ENCODE data around the gene PFN2.
A peak's percentile ranks its signal among the peaks of the same experiment; 100 is the strongest.
"Not testable (repeated sequence)": the region's sequence is repeated elsewhere in the genome, so short reads cannot be mapped to it uniquely, and the experiment has no call there.

PFN2 gene

DNA sequence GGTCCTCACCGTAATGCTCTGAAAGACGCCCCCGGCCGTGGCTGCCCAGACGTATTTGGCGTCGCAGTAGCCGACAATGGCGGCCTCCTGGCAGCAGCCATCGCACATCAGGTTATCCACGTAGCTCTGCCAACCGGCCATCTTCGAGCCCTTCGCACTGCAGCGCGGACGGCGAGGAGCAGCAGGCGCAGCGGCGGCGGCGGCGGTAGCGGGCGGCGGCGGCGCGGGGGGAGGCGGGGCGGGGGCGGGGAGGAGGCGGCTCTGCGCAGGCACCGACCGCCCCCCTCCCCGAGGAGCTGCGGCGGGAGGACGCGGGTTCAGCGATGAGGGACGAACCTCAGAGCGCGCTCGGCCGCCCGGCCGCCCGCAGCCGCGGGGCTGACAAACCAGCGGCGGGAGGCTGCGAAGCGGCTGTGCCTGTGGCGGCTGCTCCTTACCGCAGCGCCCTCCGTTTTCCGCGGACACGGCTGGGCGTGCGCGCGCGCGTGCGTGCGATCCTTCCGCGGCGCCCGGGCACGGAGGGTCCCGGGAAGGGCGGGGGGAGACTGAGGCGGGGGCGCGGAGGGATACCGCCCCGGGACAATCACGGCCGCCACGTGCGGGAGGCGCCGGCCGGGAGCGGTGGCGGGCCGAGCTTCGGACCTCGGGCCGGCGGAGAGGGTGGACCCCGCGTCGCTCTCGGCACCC is at the start of gene PFN2:
Gene PFN2 (minus strand): TSS at position 180 of the 687 bp plus-strand sequence. CDS start 39 bp downstream, at position 141.
- peak; percentile 73 for DNase-seq (ENCODE audit: low spot score)

DNA sequence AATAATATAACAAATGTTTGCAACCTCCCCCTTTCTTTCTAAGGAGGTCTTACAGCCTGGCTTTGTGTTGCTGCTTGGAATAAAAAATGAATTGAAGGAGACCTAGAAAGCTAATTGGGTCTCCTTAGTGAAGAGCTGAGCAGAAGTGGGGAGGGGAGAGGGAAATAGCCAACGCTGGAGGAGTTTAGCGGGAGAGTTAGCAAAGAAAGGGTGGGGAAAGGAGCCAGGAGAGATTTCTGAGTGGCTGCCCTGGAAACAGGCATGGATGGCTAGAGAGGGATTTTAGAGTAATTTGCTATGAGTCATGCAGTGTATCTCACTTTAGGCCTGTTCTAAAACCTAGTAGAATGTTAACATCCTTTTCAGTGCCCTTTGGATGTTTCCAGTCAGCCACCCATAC is 45.2 kb upstream of the PFN2 start:
- no peak for DNase-seq (ENCODE audit: low spot score)

GRCh38 chr3:150014782-150015181 is 44.1 kb upstream of the PFN2 start:
- no peak for DNase-seq (ENCODE audit: low spot score)

- no peak for DNase-seq (ENCODE audit: low spot score)
Observed at GRCh38 chr3:150013801-150014200, 43.1 kb upstream of the PFN2 start.

DNA sequence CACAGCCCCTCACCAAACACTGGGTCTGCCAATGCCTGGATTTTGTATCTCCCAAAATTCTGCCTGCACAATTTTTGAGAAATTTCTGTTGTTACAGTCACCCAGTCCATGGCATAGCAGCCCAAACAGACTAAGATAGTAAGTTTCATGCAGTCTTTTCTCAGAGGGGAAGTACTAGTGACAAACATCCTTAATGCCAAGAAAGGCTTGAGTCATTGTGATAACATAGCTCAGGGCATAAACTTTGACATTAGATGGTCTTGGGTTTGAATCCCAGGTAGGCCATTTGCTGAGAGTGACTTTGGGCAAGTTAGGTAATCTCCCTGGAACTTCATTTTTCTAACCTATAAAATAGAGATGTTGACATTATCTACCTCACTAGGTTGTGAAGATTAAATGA is 36.1 kb upstream of the PFN2 start:
- no peak for DNase-seq (ENCODE audit: low spot score)

GRCh38 chr3:150005243-150006112 is 34.8 kb upstream of the PFN2 start:
- DNase-seq (ENCODE audit: low spot score): no peak

- DNase-seq (ENCODE audit: low spot score): no peak
Observed at GRCh38 chr3:150000641-150001040, 29.9 kb upstream of the PFN2 start.

GRCh38 chr3:149999421-149999820 is 28.7 kb upstream of the PFN2 start:
- no peak for DNase-seq (ENCODE audit: low spot score)

GRCh38 chr3:149998946-149999345 is 28.3 kb upstream of the PFN2 start:
- DNase-seq (ENCODE audit: low spot score): no peak

- no peak for DNase-seq (ENCODE audit: low spot score)
Observed at GRCh38 chr3:149992416-149993058, 21.8 kb upstream of the PFN2 start.

DNA sequence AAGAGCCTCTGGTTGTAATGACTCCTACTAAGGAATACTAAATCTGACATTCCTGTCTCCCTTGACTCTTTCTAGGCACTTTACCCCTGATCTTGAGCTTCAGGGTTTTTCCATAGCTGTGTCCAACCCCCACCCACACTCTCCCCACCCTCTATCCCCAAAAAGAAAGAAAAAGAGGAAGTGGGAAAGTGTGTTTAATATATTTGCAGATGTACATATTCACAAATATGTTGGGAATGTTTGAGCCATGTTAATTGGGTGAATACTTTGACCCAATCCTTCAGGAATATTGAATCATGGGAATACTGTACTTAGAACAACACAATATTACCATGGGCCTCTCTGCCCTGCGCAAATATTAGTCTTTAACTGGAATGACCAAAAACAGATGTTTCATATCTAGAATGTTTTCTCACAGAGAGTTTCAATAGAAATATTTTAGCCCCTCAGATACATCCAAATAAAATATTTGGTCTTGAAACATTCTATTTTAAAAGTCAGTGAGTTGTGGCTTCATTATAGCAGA is 19.8 kb upstream of the PFN2 start:
- DNase-seq (ENCODE audit: low spot score): no peak

DNA sequence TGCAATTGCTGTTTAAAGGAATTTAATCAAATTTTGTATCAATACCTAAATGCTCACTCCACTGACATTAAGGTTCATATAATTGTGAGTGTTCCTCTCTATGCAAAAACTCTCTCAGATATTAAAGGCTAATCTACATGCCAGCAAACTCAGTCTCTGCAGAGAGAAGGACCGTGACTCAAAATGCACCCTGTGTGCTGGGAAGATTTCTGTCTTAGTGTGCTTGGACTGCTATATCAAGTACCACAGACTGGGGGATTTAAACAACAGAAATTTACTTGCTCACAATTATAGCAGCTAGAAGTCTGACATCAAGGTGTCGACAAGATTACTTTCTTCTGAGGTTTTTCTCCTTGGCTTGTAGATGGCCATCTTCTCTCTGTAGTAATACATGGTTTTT is 18.6 kb upstream of the PFN2 start:
- DNase-seq (ENCODE audit: low spot score): no peak

DNA sequence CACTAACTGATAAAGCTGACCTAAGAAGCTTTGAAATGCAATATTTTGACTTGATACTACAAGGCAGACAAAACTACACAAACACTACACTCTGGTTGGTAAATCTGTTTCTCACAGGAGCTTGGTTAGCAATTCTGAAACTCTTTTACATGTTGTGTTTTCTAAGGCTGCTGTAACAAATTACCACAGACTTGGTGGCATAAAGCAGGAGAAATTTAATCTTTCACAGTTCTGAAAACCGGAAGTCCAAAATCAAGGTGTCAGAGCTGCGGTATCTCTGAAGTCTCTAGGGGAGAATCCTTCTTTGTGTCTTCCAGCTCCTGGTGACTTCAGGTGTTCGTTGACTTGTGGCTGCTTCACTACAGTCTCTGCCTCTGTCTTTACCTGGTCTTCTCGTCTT is 12.9 kb upstream of the PFN2 start:
- DNase-seq (ENCODE audit: low spot score): no peak

DNA sequence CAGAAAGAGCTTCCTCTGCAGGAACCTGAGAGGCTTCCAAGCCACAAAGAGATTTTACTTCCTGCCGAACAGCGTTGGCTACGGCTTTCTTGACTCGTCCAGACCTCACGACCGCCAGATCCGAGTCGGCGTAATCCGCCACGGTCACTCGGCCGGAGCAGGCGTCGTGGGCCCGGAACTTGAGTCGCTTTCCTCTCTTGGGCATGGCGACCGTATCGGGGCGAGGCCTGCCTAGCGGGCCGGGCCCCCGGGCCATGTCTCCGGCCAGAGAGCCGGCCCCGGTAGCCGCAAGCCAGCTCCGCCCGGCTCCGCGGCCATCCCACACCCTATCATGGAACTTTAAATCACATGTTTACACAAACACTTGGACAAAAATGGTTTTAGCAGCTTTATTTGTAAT is 12.4 kb upstream of the PFN2 start:
- not testable (repeated sequence) for DNase-seq (ENCODE audit: low spot score)

DNA sequence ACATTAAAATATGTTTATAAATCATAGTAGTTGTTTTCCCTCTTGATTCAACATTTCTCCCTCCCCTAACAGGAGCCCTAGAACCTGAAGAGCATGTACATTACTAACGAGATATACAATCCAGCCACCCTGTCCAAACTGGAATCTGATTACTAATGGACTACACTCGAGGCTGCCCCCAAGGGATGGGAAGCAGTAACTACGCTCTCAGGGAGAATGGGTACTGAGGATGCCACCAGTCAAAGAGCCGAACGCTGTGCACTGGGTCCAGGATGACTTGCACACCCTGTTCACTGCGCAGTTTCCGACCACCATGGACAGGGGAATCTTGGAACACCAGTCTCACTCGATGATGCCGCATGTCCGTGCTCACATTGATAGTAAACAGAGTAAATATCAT is 11.3 kb upstream of the PFN2 start:
- not testable (repeated sequence) for DNase-seq (ENCODE audit: low spot score)

DNA sequence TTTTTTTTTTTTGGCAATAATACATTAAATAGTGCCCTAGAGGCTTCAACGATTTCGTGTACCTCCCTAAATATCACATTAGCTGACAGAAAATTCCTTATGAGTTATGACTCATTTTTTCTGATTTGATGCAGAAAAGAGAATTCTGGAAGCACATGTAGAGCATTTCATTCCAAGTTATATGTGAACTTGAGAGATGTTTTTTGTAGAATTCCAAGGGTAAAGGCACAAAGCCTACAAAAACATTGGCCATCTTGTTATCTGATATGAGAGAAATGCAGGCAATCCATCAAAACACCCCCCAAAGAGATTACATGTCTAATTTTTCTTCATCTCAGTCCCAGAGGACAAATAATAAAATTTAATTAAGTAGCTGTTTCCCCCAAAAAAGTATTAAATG is 6.7 kb upstream of the PFN2 start:
- no peak for DNase-seq (ENCODE audit: low spot score)

- DNase-seq (ENCODE audit: low spot score): no peak
Observed at GRCh38 chr3:149975919-149976318, 5.2 kb upstream of the PFN2 start.

DNA sequence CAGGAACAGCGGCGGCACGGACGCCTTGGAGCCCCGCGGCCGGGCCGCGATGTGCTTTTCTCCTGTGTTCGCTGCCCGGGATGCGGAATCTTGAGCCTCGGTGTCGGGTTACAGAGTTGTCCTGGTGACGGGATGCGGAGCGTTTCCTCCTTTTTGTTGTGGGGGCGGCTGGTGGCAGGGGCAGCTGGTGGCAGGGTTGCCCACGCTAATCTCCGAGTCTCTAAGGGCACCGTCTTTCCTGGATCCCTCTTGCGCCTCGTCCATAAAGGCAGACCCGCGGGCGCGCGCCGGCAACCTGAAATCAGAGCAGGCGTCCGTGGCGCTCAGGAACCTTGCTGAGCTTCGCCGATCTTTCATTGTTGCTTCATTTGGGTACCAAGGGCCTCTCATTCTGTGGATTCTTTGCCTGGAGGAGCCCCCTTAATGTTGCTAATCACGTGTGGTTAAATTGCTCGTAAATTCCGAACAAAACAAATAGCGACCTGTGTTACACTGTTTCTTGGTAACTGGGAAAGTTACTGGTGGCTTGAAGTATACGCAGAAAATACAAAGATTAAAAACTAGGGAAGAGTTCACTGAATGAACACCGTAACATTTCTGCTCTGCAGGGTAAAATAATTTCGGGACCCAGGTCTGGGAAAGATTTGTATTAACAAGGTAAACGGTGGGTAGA is 844 bp upstream of the PFN2 start:
- DNase-seq (ENCODE audit: low spot score): no peak

DNA sequence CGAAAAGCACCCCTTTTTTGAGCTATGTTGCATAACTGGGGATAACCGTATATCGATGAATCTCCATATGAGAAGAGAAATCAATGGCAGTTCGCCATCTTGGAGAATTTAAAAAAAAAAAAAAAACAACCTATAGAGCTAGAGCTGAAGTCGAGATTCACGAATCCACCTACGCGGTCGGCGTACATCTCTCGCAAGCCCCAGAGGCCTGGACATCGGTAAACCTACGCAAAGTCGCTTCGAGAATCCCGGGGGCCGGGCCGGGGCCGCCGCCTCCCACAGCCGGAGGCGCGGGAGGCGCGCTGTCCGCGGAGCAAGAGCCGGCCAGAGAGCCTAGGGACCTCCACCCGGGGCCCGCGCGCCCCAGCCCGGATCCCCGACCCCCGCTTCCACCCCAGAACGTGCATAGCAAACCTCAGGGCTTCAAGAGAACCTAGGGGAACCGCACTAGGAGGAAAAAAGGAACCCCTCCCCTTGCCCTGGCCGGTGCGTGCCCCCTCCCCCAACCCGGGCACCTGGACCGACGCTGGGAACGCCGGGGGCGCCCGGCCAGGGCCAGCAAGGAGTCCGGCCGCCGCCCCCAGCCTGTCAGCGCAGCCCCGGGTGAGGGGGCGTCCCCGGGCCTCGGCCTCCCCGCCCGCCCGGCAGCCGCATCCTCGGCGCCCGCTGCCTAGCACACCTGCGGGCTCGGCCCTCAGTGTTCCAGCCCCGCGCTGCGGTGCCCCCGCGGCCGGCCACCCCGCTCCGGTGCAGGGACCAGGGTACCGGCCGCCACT is 567 bp downstream of the PFN2 start:
- DNase-seq (ENCODE audit: low spot score): peak; percentile 84

DNA sequence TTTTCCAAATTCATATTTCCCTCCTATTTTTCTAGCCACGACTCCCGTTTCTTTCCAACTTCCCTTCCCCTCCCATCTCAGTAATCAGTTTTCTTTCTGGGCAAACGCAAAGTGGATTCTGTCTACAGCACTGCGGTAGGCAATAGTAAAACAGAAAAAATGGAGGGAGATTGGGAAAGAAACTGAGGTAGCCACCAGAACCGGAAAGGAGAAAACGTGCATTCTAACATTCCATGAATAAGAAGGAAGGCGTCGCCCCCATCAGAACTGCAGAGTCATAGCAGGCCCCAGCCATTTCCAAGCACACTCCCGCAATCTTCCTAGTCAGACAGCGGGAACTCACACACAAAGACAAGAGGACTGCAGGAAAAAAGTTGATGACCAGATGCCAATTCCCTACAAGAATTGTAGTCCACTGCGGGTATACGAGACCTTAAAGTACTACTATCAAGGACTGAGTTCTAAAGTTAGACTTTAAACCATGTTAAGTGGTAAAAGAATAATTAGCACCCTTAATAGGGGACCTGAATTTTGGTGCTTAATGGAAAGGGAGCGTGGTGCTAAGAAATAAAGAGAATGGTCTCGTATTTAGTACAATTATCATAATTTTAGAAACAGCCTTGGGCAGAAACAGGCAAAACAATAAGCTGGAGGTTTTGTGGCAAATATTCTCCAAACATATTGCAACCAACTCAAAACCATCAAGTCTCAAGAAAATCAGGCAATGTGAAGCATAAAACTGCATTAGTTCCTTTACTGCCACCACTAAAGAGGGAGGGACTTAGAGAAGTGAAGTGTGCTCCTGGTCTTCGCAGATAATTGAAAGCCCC is 1.4 kb downstream of the PFN2 start:
- peak; percentile 83 for DNase-seq (ENCODE audit: low spot score)

Data from LoVo (cell line).